SK-N-SH (cell line): ENCODE measurements around the gene OR8D1. TPM values are rescaled to one million over a fixed set of nuclear protein-coding genes. Genes with fewer than 3 reads are reported as not detected.

ENCODE experiments used
- CTCF ChIA-PET: fragments of 300-600, 350-600 bp; formaldehyde crosslinking; extraction: SDS; loops from one replicate; lab custom pipeline; 2021; lab: Yijun Ruan, JAX
- POLR2A ChIA-PET: fragments of 350-600 bp; sonication (Branson Sonifier 250); formaldehyde crosslinking; extraction: SDS; loops from one replicate; lab custom pipeline; 2020; ENCODE audit warnings: antibody characterized with exemption, inconsistent platforms; lab: Yijun Ruan, JAX
- DNase-seq: peaks from one replicate; pipeline ENCODE4 v3.0.0; 2012
- H2AFZ ChIP-seq: fragments of 200-600 bp; sonication (generic); 2 replicates; pipeline ENCODE4 v1.8.1; 2016; ENCODE audit warnings: antibody characterized with exemption, mild to moderate bottlenecking, low read depth
- H3F3A ChIP-seq: fragments of 200-600 bp; sonication (generic); replicated peaks from 2 replicates; pipeline ENCODE3; 2016; ENCODE audit warnings: antibody characterized with exemption, mild to moderate bottlenecking; ENCODE audit not compliant: insufficient read depth
- H3K27ac ChIP-seq, 2 experiments: fragments of 200-500 bp in 1 of 2; fragments of 200-600 bp in 1 of 2; sonication (Bioruptor generic) in 1 of 2; sonication (generic), shearing (Covaris generic) in 1 of 2; 2 replicates each; pipeline versions ENCODE4 v1.5.1 to v1.6.1; 2014 to 2016; ENCODE audit warnings: low read depth in 2 of 2, inconsistent platforms in 1 of 2, low read length in 1 of 2, mild to moderate bottlenecking in 1 of 2, mixed read lengths in 1 of 2
- H3K27me3 ChIP-seq: fragments of 200-600 bp; sonication (generic), shearing (Covaris generic); 2 replicates; pipeline ENCODE4 v1.6.1; 2016; ENCODE audit warnings: mixed run types; ENCODE audit not compliant: insufficient read depth
- H3K36me3 ChIP-seq, 2 experiments: fragments of 200-500 bp in 1 of 2; fragments of 200-600 bp in 1 of 2; sonication (Bioruptor generic) in 1 of 2; sonication (generic) in 1 of 2; replicated peaks in 1 of 2; 2 replicates each; pipeline versions ENCODE3 to v1.5.1; 2014 to 2016; ENCODE audit warnings: low read length in 1 of 2, mild to moderate bottlenecking in 1 of 2; ENCODE audit not compliant: insufficient read depth in 2 of 2, control insufficient read depth in 1 of 2
- H3K4me1 ChIP-seq, 2 experiments: fragments of 200-500 bp in 1 of 2; fragments of 200-600 bp in 1 of 2; sonication (Bioruptor generic) in 1 of 2; sonication (generic), shearing (Covaris generic) in 1 of 2; 2 replicates each; pipeline versions ENCODE4 v1.5.1 to v1.6.1; 2014 to 2016; ENCODE audit warnings: low read depth in 1 of 2, low read length in 1 of 2, mixed run types in 1 of 2; ENCODE audit not compliant: insufficient read depth in 2 of 2, control insufficient read depth in 1 of 2
- H3K4me2 ChIP-seq: fragments of 200-600 bp; sonication (generic), shearing (Covaris generic); 2 replicates; pipeline ENCODE4 v1.6.1; 2017; ENCODE audit warnings: mixed run types
- H3K4me3 ChIP-seq, 2 experiments: fragments of 200-500 bp in 1 of 2; fragments of 200-600 bp in 1 of 2; sonication (Bioruptor generic) in 1 of 2; sonication (generic), shearing (Covaris generic) in 1 of 2; 2 replicates each; pipeline versions ENCODE4 v1.5.1 to v1.8.1; 2014 to 2016; ENCODE audit warnings: low read depth in 2 of 2, inconsistent platforms in 1 of 2, low read length in 1 of 2, mild to moderate bottlenecking in 1 of 2, mixed read lengths in 1 of 2, moderate library complexity in 1 of 2
- H3K79me2 ChIP-seq: fragments of 200-600 bp; sonication (generic); 2 replicates; pipeline ENCODE4 v1.8.1; 2017; ENCODE audit warnings: mild to moderate bottlenecking; ENCODE audit not compliant: insufficient read depth
- H3K9ac ChIP-seq: fragments of 200-600 bp; sonication (generic); 2 replicates; pipeline ENCODE4 v1.6.1; 2017; ENCODE audit warnings: mixed run types
- H3K9me2 ChIP-seq: fragments of 200-600 bp; sonication (generic); 2 replicates; pipeline ENCODE4 v1.6.1; 2017; ENCODE audit warnings: mixed run types
- H3K9me3 ChIP-seq: fragments of 200-600 bp; sonication (generic); 2 replicates; pipeline ENCODE4 v1.6.1; 2017; ENCODE audit warnings: mixed run types, mild to moderate bottlenecking, moderate library complexity
- H4K20me1 ChIP-seq: fragments of 200-600 bp; sonication (generic); 2 replicates; pipeline ENCODE4 v1.6.1; 2017; ENCODE audit warnings: mild to moderate bottlenecking, mixed run types; ENCODE audit not compliant: insufficient read depth
- CTCF ChIP-seq: fragments of 200-600 bp; sonication (generic); IDR thresholded peaks from 2 replicates; pipeline ENCODE4 v1.6.1; 2017; ENCODE audit warnings: antibody characterized with exemption, mild to moderate bottlenecking, moderate library complexity
- EZH2phosphoT487 ChIP-seq: fragments of 200-600 bp; sonication (generic); IDR thresholded peaks from 2 replicates; pipeline ENCODE4 v1.6.1; 2017; ENCODE audit warnings: low read depth, mixed run types, mild to moderate bottlenecking, antibody characterized with exemption, moderate library complexity, borderline replicate concordance
- FOXJ3 ChIP-seq: sonication (generic); formaldehyde crosslinking; IDR thresholded peaks from 2 replicates; pipeline ENCODE4 v1.5.1; 2020; ENCODE audit warnings: mild to moderate bottlenecking, missing genetic modification reagents
- GABPA ChIP-seq: IDR thresholded peaks from 2 replicates; pipeline ENCODE4 v1.4.0; 2012; ENCODE audit warnings: low read depth, mild to moderate bottlenecking
- JUND ChIP-seq: IDR thresholded peaks from 2 replicates; pipeline ENCODE4 v1.4.0; 2012
- MEF2A ChIP-seq: IDR thresholded peaks from 2 replicates; pipeline ENCODE4 v1.4.0; 2012; ENCODE audit warnings: low read depth, borderline replicate concordance
- MXI1 ChIP-seq: IDR thresholded peaks from 2 replicates; pipeline ENCODE4 v1.6.1; 2012; ENCODE audit warnings: mild to moderate bottlenecking, low read depth, low read length, improper control_type of control experiment
- NRF1 ChIP-seq: IDR thresholded peaks from 2 replicates; pipeline ENCODE4 v1.6.1; 2012; ENCODE audit warnings: low read depth, mild to moderate bottlenecking, low read length
- POLR2AphosphoS5 ChIP-seq: IDR thresholded peaks from 2 replicates; pipeline ENCODE4 v1.6.1; 2012; ENCODE audit warnings: low read depth, low read length
- RXRA ChIP-seq: IDR thresholded peaks from 2 replicates; pipeline ENCODE4 v1.4.0; 2012; ENCODE audit warnings: low read depth, mild to moderate bottlenecking, borderline replicate concordance
- TEAD4 ChIP-seq: IDR thresholded peaks from 2 replicates; pipeline ENCODE4 v1.4.0; 2012; ENCODE audit warnings: mild to moderate bottlenecking, borderline replicate concordance; ENCODE audit not compliant: insufficient read depth
- USF1 ChIP-seq: IDR thresholded peaks from 2 replicates; pipeline ENCODE4 v1.4.0; 2012; ENCODE audit warnings: low read depth, borderline replicate concordance
- YY1 ChIP-seq: IDR thresholded peaks from 2 replicates; pipeline ENCODE4 v1.4.0; 2012; ENCODE audit warnings: low read depth, mild to moderate bottlenecking
- ZBTB33 ChIP-seq: IDR thresholded peaks from 2 replicates; pipeline ENCODE4 v1.4.0; 2012; ENCODE audit warnings: low read depth, borderline replicate concordance
- WGBS: methylation state at CpG from one replicate; pipeline ENCODE4 v1.1.6; 2017; ENCODE audit warnings: low lambda C conversion rate; 5-methylcytosine and 5-hydroxymethylcytosine counted together
- polyA plus RNA-seq, 3 experiments: library from polyadenylated mRNA; depleted of rRNA; stranded (reverse); fragments of >200 nt; gene quantifications; 2 replicates each; pipeline ENCODE4 v1.2.3, GENCODE V29; 2012
- TF ChIP-seq, protein P1 (sequence below): IDR thresholded peaks from 2 replicates; pipeline ENCODE4; 2012

The OR8D1 gene
- polyA plus RNA-seq, 1 of the 3 experiments (the other 2 are of a cell fraction): not detected

- H4K20me1 ChIP-seq: no peaks in the 10 kb centered on the region
- no peak for DNase-seq
- H3K79me2 ChIP-seq: no peaks in the 10 kb centered on the region
- H3K4me2 ChIP-seq: no peak overlapping the region
- H3F3A ChIP-seq: no peaks in the 10 kb centered on the region
- no peak overlapping the region for H3K27ac ChIP-seq
- no peaks in the 10 kb centered on the region for H3K9me3 ChIP-seq
- no peak overlapping the region for H3K9ac ChIP-seq
- TF ChIP-seq TEAD4 (no peak), FOXJ3 (CRISPR knock-in tag) (no peak), POLR2AphosphoS5 (no peak), MXI1 (no peak)
- TF ChIP-seq, protein P1, sequence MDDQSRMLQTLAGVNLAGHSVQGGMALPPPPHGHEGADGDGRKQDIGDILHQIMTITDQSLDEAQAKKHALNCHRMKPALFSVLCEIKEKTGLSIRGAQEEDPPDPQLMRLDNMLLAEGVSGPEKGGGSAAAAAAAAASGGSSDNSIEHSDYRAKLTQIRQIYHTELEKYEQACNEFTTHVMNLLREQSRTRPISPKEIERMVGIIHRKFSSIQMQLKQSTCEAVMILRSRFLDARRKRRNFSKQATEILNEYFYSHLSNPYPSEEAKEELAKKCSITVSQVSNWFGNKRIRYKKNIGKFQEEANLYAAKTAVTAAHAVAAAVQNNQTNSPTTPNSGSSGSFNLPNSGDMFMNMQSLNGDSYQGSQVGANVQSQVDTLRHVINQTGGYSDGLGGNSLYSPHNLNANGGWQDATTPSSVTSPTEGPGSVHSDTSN: no peak
- TF ChIP-seq, all 33 proteins: peak for 0
- Histone ChIP-seq H2AFZ (no peak overlapping the region), H3K9me2 (no peaks in the 10 kb centered on the region), H3K4me3 (no peak overlapping the region), H3K4me1 (no peaks in the 10 kb centered on the region), H3K27me3 (no peaks in the 10 kb centered on the region), H3K36me3 (no peaks in the 10 kb centered on the region)
- 7% methylated on average over 1 of the region's 1 CpG for WGBS
- CTCF ChIA-PET: no interaction called here
- POLR2A ChIA-PET: no interaction called here
Observed at GRCh38 chr11:124322356-124322755, 8.6 kb upstream of the OR8D1 start.

- Histone ChIP-seq H3F3A (no peaks in the 10 kb centered on the region), H3K9ac (no peak within 1 kb of the TSS), H3K4me2 (no peak within 1 kb of the TSS), H4K20me1 (0 out of 2 replicates have a peak, but pooled peaks cover under 1% of the 10 kb centered on the region), H3K4me3 (no peak within 1 kb of the TSS), H3K4me1 (no peaks in the 10 kb centered on the region), H3K9me2 (no peaks in the 10 kb centered on the region), H3K27me3 (no peaks in the 10 kb centered on the region), H2AFZ (no peak within 1 kb of the TSS), H3K9me3 (no peaks in the 10 kb centered on the region), H3K79me2 (no peaks in the 10 kb centered on the region), H3K27ac (no peak within 1 kb of the TSS), H3K36me3 (no peaks in the 10 kb centered on the region)
- TF ChIP-seq, protein P1: no peak
- no peak for TF ChIP-seq NRF1
- TF ChIP-seq USF1: no peak
- TF ChIP-seq GABPA: no peak
- TF ChIP-seq YY1: no peak
- TF ChIP-seq EZH2phosphoT487: no peak
- no peak for TF ChIP-seq ZBTB33
- no peak for TF ChIP-seq CTCF
- no peak for TF ChIP-seq RXRA
- TF ChIP-seq MEF2A: no peak
- no peak for TF ChIP-seq JUND
- CTCF ChIA-PET: no interaction called here
- 0% methylated on average over 1 of the region's 1 CpG for WGBS
- POLR2A ChIA-PET: no interaction called here
- DNase-seq: no peak
Observed at GRCh38 chr11:124320097-124320496, 6.3 kb upstream of the OR8D1 start, which contains the start of gene OR8D2. Gene OR8D2, minus strand, starts transcription at chr11:124320197. Its CDS starts 0 bp downstream, at chr11:124320197.
